ENCODE measurements around the gene CCDC136.

The CCDC136 gene

GRCh38 chr7:128853799-128854198 lies 62.0 kb downstream of the CCDC136 start:
- TF ChIP-seq, protein P1, sequence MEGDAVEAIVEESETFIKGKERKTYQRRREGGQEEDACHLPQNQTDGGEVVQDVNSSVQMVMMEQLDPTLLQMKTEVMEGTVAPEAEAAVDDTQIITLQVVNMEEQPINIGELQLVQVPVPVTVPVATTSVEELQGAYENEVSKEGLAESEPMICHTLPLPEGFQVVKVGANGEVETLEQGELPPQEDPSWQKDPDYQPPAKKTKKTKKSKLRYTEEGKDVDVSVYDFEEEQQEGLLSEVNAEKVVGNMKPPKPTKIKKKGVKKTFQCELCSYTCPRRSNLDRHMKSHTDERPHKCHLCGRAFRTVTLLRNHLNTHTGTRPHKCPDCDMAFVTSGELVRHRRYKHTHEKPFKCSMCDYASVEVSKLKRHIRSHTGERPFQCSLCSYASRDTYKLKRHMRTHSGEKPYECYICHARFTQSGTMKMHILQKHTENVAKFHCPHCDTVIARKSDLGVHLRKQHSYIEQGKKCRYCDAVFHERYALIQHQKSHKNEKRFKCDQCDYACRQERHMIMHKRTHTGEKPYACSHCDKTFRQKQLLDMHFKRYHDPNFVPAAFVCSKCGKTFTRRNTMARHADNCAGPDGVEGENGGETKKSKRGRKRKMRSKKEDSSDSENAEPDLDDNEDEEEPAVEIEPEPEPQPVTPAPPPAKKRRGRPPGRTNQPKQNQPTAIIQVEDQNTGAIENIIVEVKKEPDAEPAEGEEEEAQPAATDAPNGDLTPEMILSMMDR (IDR thresholded peaks at IDR 0.05) = no peak
- Histone ChIP-seq H3K36me3 (ENCODE audit: control insufficient read depth, insufficient read depth, low read length) (no peaks in the 10 kb centered on the region), H3K4me1 (no peaks in the 10 kb centered on the region), H3K9me3 (ENCODE audit: control insufficient read depth, low read length) (no peaks in the 10 kb centered on the region), H3K27ac (no peak overlapping the region), H3K4me2 (ENCODE audit: low read length) (no peak overlapping the region), H2AFZ (no peak overlapping the region), H3K4me3 (ENCODE audit: low read depth, low read length) (no peak overlapping the region), H3K27me3 (ENCODE audit: control insufficient read depth, insufficient read depth, low read length) (no peaks in the 10 kb centered on the region), H3K79me2 (no peaks in the 10 kb centered on the region), H3K9ac (no peak overlapping the region)

DNA sequence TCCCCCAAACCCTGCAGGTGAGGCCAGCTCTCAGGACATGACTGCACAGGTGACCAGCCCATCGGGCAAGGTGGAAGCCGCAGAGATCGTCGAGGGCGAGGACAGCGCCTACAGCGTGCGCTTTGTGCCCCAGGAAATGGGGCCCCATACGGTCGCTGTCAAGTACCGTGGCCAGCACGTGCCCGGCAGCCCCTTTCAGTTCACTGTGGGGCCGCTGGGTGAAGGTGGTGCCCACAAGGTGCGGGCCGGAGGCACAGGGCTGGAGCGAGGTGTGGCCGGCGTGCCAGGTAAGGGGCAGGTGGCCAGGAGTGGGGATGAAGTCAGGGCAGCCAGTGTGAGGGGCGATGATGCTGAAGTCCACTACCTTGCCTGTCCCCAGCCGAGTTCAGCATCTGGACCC lies 62.6 kb downstream of the CCDC136 start:
- H3K27me3 ChIP-seq (ENCODE audit: control insufficient read depth, insufficient read depth, low read length) = no peaks in the 10 kb centered on the region
- no peak overlapping the region for H2AFZ ChIP-seq
- no peaks in the 10 kb centered on the region for H3K9me3 ChIP-seq (ENCODE audit: control insufficient read depth, low read length)
- H3K9ac ChIP-seq = no peak overlapping the region
- no peak overlapping the region for H3K4me3 ChIP-seq (ENCODE audit: low read depth, low read length)
- TF ChIP-seq, protein P1 (IDR thresholded peaks at IDR 0.05) = no peak
- no peak overlapping the region for H3K4me2 ChIP-seq (ENCODE audit: low read length)
- peaks cover under 1% of the 10 kb centered on the region for H3K4me1 ChIP-seq
- H3K79me2 ChIP-seq = no peaks in the 10 kb centered on the region
- H3K36me3 ChIP-seq (ENCODE audit: control insufficient read depth, insufficient read depth, low read length) = no peaks in the 10 kb centered on the region
- no peak overlapping the region for H3K27ac ChIP-seq

GRCh38 chr7:128855559-128855958 lies 63.8 kb downstream of the CCDC136 start:
- H3K27me3 ChIP-seq (ENCODE audit: control insufficient read depth, insufficient read depth, low read length) = no peaks in the 10 kb centered on the region
- no peak overlapping the region for H3K4me2 ChIP-seq (ENCODE audit: low read length)
- H3K9ac ChIP-seq = no peak overlapping the region
- no peaks in the 10 kb centered on the region for H3K79me2 ChIP-seq
- peaks cover 10% of the 10 kb centered on the region for H3K4me1 ChIP-seq
- H3K4me3 ChIP-seq (ENCODE audit: low read depth, low read length) = no peak overlapping the region
- H3K36me3 ChIP-seq (ENCODE audit: control insufficient read depth, insufficient read depth, low read length) = no peaks in the 10 kb centered on the region
- TF ChIP-seq, protein P1 (IDR thresholded peaks at IDR 0.05) = no peak
- no peak overlapping the region for H2AFZ ChIP-seq
- H3K9me3 ChIP-seq (ENCODE audit: control insufficient read depth, low read length) = no peaks in the 10 kb centered on the region
- H3K27ac ChIP-seq = no peak overlapping the region

DNA sequence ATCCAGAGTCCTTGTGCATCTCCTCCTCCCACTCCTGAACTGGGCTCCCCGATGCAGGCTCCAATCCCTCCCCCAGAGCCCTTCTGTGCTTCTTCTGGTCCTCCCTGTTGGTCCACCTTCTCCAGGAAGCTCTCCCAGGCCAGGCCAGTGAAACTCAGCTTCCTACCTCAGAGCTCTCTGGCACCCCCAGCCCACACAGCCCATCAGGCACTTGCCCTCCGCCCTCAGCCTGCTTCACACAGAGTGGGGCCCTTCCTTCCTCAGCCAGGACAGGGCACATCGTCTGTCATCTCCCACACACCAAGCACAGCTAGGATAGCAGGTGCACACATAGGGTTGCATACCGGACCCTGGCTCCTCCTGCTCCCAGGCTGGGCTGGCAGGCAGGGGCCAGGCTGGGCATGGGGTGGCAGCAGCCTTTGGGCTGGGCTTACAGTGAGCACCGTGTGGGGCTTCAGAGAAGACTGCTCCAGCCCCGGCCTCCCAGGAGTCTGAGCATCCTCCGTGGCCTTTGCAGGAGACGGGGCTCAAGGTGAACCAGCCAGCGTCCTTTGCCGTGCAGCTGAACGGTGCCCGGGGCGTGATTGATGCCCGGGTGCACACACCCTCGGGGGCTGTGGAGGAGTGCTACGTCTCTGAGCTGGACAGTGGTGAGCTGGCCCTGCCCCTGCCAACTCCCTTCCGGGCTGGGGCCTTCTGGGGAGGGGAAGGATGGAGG lies 64.4 kb downstream of the CCDC136 start:
- H3K79me2 ChIP-seq = no peaks in the 10 kb centered on the region
- H3K4me3 ChIP-seq (ENCODE audit: low read depth, low read length) = no peak overlapping the region
- no peak overlapping the region for H3K27ac ChIP-seq
- H3K4me2 ChIP-seq (ENCODE audit: low read length) = no peak overlapping the region
- peaks cover 16% of the 10 kb centered on the region for H3K4me1 ChIP-seq
- TF ChIP-seq, protein P1 (IDR thresholded peaks at IDR 0.05) = no peak
- H2AFZ ChIP-seq = no peak overlapping the region
- H3K9ac ChIP-seq = no peak overlapping the region
- no peaks in the 10 kb centered on the region for H3K9me3 ChIP-seq (ENCODE audit: control insufficient read depth, low read length)
- no peaks in the 10 kb centered on the region for H3K36me3 ChIP-seq (ENCODE audit: control insufficient read depth, insufficient read depth, low read length)
- H3K27me3 ChIP-seq (ENCODE audit: control insufficient read depth, insufficient read depth, low read length) = no peaks in the 10 kb centered on the region

All from parathyroid adenoma (tissue), 2 donors.